HG02610 (cell line): ENCODE results near the gene ZNF837.
"Not testable (repeated sequence)": the region's sequence is repeated elsewhere in the genome, so short reads cannot be mapped to it uniquely, and the experiment has no call there.

ENCODE experiments used
- ATAC-seq: cut with Tn5 transposase; IDR thresholded peaks from one replicate; pipeline ENCODE4 v1.9.1; 2021; ENCODE audit warnings: mild to moderate bottlenecking, moderate library complexity; ENCODE audit not compliant: unreplicated experiment

The ZNF837 gene

DNA sequence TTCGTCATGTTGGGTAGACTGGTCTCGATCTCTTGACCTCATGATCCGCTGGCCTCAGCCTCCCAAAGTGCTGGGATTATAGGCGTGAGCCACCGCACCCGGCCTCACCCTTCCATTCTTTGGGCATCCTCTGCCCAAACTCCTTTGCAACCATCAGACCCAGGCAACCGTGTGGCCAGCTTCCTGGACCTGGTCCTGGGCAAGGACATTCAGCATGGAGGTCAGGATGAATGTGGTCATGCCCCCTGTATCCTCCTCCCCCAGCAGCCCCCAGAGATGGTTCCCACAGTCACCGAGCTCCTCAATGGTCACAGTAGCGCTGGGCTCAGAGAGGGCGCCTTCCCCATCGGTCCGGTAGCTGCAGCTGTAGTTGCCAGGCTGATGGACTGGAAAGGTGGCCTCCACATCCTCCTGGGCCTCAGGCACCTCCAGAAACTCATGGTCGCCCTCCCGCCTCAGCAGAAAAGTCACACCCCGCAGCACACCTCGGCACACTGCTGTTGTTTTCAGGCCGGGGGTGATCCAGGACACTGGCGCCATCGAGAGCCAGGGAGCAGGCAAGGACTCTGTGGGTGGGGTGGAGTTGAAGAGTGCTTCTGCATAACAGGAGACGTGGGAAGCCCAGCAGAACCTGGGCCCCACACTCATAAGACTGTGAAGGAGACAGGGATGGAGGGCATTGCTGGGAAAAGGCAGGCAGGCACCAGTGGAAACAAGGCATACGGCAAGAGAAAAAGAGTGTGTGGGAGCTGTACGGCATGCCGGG lies 28.7 kb downstream of the ZNF837 start:
- no peak for ATAC-seq

DNA sequence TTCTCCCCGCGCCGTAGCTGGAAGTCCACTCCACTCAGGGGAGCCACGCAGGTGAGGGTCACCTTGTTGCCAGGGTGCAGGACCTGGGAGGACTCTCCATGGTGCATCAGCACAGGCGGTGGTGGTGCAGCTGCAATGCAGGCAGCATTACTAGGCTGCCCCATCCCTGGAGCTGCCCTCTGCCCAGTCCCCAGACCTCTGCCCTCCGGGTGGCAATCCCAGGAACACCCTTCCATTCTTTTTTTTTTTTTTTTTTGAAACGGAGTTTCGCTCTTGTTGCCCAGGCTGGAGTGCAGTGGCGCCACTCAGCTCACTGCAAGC lies 29.3 kb downstream of the ZNF837 start:
- no peak for ATAC-seq

DNA sequence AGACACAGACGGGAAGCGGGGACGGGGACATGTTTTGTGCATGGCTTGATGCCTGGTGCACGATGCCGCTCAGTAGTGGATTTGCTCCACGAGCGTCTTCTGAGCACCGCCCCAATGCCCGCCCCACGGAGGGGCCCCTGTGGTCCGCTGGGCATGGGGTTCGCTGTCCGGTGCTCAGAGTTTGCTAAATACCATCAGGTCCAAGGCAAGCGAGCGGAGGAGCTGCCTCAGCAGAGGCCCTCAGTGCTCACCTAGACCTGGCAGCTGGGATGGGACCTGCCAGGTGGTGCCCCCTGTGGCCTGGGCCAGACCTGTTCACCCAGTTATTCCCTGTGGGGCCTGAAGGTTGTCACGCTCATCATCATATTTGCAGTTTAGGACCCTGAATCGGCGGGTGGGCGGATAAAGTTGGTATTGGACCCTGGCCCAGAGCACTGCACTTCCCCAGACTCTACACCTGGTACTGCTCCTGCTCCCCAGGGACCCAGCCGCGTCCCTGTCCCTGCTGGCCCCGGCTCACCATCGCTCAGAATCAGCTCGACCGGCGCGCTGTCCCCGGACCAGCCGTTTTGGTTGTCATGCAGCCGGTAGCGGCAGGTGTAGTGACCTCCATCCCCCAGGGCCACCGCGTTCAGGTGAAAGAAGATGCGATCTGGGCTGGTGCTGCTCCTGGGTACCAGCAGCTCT lies 29.8 kb downstream of the ZNF837 start:
- ATAC-seq = no peak

DNA sequence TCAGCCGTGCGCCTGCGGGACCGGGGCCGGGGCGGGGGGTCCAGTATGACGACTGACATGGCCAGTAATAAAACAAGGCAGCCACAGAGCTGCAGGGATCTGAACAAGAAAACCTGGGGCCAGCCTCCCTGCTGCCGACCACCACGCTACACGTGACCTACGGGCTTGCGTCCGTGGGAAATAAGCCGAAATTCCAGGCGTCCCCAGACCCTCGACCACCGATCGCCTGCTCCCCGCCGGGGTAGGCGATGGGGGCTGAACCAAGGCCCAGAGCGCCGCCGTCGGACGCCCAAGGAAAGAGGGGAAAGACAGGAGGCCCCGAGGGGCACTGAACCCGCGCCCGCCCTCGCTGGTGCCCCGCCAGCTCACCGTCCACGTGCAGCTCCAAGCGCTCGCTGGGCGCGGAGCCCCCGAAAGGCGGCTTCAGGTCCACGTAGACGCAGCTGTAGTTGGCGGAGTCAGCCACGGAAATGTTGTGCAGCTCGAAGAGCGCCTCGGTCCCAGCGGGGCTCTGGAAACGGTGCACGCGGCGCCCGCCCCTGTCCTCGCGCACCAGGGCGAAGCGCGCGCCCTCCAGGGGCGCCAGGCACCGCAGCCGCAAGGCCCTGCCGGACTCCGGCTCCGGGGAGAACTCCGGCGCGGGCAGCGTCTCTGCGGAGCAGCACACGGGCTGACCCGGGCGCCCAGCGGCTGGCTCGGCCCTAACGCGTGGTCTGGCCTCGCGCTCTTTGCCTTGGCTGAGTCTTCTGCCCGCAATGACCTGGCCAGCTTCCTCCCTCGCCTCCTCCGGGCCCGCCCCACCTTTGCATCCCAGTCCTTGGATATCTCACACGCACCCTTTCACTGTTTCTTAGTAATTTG lies 30.6 kb downstream of the ZNF837 start:
- ATAC-seq = no peak

DNA sequence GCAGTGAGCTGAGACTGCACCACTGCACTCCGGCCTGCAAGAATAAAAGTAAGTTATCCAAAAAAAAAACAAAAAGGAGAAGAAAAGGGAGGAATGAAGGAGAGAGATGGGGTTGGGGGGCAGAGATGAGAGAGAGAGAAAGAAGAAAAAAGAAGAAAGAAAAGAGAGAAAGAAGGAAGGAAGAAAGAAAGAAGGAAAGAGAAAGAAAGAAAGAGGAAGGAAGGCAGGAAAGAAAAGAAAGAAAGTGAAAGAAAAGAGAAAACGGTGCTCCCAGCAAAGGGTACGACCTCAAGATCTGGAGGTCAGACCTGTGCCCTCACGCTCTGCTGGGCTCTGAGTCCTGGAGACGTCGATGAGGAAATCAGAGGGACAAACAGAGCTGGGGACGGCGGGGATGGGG lies 31.2 kb downstream of the ZNF837 start:
- ATAC-seq = no peak

DNA sequence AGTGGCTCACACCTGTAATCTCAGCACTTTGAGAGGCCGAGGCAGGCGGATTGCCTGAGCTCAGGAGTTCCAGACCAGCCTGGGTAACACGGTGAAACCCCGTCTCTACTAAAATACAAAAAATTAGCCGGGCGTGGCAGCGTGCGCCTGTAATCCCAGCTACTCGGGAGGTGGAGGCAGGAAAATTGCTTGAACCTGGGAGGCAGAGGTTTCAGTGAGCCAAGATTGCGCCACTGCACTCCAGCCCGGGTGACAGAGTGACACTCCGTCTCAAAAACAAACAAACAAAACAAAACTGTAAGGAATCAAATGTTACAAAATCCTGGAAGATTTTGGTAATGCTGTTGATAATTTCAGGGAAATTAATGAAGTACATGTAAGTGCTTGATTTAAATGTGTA lies 32.8 kb downstream of the ZNF837 start:
- not testable (repeated sequence) for ATAC-seq

DNA sequence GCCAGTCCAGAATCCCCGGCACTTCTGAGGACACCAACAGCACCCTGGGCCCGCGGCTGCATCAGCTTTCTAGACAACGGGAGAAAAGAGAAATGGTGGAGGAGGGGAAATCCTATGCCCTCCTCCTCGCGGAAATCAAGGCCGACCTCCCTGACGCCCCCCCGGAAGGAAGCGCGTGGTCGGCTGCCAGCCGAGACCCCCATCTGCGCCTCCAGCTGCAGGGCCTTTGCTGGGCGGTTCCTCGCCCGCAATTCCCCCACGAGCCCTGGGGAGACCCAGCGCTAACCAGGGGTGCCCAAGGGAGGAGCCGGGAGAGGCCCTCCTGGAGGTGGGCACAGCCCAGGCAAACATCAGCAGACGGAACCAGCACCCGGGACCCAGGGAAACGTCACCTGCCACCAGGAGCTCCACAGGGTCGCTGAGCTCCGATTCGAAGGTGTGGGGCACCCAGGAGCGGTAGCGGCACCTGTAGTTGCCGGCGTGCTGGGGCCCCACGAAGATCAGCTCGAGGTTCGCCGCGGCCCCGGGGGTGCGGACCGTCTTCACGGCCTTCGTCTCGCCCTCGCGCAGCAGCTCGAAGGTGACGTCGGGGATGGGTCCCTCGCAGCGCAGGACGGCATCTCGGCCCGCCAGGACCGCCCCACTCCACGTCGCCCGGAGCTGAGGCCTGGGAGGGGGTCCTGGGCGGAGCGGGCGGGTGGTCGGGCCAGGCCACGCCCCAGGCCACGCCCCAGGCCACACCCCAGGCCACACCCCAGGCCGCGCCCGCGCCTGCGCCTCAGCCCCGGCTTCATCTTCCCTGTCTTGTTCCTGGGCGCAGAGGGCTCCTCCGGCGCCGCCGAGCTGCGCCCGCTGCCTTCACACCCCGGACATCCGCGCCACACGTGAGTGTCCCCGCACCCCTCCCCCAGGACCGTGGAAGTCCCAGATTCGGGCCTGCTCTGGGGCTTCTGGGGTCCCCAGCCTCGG lies 33.6 kb downstream of the ZNF837 start:
- peak; percentile 70 for ATAC-seq

DNA sequence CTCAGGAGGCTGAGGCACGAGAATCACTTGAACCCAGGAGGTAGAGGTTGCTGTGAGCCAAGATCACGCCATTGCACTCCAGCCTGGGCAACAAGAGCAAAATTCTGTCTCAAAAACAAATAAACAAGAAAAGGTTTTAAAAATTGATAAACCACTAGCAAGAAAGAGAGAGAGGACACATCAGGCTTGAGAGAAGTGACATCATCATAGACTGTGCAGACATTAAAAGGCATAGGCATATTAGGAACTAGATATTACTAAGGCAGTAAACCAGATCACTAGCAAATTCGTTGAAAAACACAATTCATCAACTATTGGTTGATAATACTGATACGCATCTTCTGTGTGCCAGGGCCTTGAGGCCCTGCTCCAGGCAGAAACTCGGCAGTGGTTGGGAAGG lies 35.3 kb downstream of the ZNF837 start:
- no peak for ATAC-seq

DNA sequence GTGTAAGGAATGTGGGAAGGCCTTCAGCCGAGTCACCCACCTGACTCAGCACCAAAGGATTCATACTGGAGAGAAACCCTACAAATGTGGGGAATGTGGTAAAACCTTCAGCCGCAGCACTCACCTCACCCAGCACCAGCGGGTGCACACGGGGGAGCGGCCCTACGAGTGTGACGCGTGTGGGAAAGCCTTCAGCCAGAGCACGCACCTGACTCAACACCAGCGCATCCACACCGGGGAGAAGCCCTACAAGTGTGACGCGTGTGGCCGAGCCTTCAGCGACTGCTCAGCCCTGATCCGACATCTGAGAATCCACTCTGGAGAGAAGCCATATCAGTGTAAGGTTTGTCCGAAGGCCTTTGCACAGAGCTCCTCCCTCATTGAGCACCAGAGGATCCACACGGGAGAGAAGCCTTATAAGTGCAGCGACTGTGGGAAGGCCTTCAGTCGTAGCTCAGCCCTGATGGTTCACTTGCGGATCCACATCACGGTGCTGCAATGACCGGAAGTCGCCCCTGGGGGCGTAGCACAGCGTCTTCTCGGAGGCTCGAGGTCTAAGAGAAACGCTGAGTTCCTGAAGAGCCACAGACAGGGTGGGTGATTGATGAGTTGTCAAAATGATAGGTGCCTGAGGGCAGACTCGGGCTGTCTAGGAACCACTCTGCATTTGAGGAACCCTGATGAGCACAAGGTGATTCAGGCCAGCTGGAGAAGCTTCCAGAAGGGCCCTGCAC lies 41.8 kb downstream of the ZNF837 start:
- ATAC-seq = no peak

DNA sequence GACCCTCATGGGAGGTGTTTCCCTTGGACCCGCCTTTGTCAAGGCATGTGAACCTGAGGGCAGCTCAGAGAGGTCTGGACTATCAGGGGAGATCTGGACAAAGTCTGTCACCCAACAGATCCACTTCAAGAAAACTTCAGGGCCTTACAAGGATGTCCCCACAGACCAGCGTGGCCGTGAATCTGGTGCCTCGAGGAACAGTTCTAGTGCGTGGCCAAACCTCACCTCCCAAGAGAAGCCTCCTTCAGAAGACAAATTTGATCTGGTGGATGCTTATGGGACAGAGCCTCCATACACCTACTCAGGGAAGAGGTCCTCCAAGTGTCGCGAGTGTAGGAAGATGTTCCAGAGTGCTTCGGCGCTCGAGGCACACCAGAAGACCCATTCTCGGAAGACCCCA lies 42.5 kb downstream of the ZNF837 start:
- no peak for ATAC-seq

DNA sequence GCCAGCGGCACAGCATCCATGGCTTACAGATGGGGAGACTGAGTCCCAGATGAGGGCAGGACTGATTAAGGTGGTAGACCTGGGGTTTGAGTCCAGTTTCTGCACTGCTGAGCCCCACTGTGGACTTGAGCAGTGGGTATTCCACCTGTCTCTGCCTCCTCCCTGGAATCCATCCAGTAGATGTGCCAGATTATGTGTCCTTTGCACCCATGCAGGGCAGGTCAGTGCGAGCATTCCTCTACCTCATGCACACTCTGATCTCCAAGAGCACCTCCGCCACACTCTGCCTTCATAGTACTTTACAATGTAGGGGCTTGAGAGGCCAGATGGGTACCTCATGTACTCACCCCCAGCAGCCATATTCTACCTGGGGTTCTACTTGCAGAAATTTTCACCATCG lies 44.0 kb downstream of the ZNF837 start:
- no peak for ATAC-seq

DNA sequence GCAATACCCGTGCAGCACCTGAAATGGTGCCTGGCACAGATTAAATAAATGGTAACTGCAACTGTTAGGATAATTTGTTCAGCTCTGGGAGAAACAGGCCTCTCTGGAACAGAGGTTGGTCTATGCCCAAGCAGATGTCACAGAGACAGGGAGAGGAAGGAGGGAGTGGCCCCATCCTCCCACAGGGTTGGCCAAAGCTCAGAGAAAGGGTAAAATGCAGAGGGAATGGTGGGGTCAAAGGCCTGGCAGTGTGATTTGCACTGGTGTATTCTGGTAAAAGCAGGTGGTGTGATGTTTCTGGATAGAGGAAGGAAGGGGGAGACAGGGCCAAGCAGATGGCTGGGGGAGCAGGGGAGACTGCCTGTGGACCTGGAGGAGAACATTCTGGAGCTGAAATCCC lies 44.6 kb downstream of the ZNF837 start:
- ATAC-seq = no peak

DNA sequence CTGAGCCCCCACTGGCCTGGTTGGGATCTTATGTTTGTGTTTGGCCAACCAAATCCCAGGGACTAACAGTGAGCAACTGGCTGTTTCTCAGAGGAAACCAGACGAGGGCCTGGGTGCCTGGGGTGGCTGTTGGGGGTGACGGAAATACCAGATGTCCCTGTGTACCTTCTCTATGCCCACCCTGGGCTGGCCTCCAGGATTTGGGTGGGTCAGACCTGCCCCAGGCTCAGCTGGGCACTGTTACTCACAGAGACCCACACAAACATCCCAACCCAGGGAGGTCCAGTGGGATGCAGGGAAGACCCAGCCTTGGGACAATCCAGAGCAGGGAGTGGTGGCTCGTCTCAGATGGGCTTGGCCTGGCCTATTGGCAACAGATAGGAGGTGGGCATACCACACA lies 45.2 kb downstream of the ZNF837 start:
- no peak for ATAC-seq

DNA sequence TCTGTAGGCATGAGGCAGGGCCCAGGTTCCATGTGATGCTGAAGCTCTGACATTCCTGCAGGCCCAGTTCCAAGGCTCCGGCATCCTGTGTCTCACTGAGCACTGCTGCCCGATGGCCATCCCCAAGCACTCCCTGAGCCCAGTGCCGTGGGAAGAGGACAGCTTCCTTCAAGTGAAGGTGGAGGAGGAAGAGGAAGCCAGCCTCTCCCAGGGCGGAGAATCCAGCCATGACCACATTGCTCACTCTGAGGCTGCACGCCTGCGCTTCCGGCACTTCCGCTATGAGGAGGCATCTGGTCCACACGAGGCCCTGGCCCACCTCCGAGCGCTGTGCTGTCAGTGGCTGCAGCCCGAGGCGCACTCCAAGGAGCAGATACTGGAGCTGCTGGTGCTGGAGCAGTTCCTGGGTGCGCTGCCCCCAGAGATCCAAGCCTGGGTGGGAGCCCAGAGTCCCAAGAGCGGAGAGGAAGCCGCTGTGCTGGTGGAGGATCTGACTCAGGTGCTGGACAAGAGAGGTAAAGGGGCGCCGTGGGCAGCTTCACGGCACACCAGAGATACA lies 46.1 kb downstream of the ZNF837 start:
- ATAC-seq = no peak

DNA sequence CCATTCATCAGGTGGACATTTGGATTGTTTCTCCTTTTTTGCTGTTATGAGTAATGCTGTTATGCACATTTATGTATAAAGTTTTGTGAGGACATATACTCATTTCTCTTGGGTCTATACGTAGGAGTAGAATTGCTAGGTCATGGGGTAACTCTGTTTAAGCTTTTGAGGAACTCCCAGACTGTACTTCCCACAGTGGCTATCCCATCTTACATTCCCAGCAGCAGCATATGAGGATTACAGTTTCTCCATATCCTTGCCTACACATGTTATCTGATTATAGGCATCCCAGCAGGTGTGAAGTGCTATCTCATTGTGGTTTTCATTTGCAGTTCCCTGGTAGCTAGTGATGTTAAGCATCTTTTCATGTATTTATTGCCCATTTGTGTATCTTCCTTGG lies 48.1 kb downstream of the ZNF837 start:
- no peak for ATAC-seq

DNA sequence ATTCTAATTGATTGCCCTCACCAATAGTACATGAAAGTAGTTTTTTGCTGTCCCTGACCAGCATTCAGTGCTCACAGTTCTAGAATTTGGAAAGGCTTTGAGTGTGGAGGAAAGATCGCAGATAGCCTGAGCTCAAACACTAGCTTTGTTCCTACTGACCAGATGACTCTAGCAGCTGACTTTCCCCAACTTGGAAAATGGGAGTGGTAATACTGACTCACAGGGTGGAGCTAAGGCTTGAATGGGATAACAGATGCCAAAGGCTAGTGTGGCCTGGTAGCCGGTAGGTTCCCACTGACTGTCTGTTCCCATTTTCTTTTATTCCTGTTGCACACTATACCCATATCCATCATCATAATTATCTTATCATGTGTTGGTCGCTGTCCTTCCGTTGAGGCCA lies 50.4 kb downstream of the ZNF837 start:
- no peak for ATAC-seq

DNA sequence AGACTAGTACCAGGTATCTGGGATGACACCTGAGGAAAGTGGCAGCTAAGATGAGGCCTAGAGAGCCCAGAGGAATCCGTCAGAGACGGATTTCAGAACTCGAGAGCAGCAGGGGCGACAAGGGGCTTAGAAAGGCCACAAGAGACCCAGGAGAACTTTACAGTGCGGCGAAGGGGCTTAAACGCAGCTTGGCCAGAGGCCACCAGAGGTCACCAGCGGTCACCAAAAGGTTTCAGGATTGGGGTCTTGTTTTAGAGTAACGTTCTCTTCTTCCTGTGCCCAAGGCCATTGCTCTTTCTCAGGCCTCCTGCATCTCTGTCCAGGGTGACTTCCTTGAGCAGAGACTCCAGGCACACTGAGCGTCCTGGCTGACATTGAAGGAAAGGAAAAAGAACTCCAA lies 51.8 kb downstream of the ZNF837 start:
- no peak for ATAC-seq

DNA sequence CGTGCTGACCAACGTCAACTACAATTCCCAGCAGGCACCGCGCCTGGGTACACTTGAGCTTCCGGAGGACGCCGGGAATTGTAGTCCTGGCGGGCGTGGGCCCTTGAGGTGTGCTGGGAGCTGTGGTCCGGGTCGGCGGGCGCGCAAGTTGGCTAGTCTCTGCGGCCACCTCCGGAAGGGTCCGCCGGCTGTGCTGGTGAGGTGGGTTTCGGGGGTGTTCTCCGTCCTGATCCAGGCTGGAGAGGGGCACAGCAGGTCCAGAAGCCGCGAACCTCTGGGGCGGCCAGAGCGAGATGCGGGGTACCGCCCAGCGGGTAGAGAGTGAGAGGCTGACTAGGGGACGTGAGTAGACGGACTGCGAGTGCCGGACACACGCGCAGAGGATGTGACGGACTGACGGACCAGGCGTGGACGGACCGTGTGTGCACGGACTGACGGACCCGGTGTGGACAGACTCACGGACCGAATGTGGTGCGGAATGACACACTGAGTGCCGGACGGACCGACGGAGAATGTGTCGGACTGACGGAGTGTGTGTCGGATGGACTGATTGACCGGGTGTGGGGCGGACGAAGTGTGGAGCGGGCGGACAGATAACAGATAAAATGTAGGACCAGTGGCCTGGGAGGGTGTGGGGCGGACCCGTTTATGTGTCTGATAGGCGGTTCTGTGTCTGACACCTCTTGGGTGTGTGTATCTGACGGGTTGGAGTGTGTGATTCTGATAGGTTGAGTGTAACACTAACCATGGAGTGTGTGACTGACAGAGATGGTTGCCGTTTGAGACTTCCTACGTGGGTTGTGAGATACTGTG lies 53.7 kb downstream of the ZNF837 start, which contains the start of gene ZSCAN22:
Gene ZSCAN22 (plus strand): TSS at position 81 of the 813 bp plus-strand sequence. CDS start 7,809 bp downstream, outside the sequence.
- peak; percentile 84 for ATAC-seq

DNA sequence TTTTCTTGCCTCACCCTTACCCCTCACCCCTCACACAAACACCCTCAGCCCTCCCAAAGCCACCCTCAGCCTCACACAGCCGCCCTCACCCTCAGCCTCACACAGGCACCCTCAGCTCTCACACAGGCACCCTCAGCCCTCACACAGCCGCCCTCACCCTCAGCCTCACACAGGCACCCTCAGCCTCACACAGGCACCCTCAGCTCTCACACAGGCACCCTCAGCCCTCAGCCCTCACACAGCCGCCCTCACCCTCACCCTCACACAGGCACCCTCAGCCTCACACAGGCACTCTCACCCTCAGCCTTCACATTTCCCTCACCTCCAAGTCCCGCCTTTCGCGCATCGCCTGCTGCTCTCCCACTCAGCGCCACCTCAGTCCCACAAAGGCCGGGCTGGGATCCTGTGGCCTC lies 54.3 kb downstream of the ZNF837 start:
- ATAC-seq = no peak
